K562 (cell line): ENCODE results near the gene UNC13A. TPM values are rescaled to one million over a fixed set of nuclear protein-coding genes. Genes with fewer than 3 reads are reported as not detected.

ENCODE experiments used
- ADNP ChIP-seq: fragments of 200-800 bp; sonication (Bioruptor generic); IDR thresholded peaks from 2 replicates; pipeline ENCODE4 v1.6.1; 2016; ENCODE audit warnings: missing genetic modification characterization, missing compliant biosample characterization
- BCOR ChIP-seq: fragments of 450-650 bp; IDR thresholded peaks from 2 replicates; pipeline ENCODE4 v1.6.1; 2016
- BRF1 ChIP-seq: IDR thresholded peaks from 3 replicates; pipeline ENCODE4 v1.6.1; 2011; ENCODE audit warnings: borderline replicate concordance, mild to moderate bottlenecking; ENCODE audit not compliant: insufficient read length; ENCODE audit errors: extremely low read depth
- CC2D1A ChIP-seq: fragments of 450-650 bp; IDR thresholded peaks from 2 replicates; pipeline ENCODE4 v1.6.1; 2017; ENCODE audit warnings: mild to moderate bottlenecking
- CHCHD3 ChIP-seq: fragments of 250-450 bp; sonication (Bioruptor Pico); IDR thresholded peaks from 2 replicates; pipeline ENCODE4 v2.1.2; 2022; ENCODE audit warnings: mild to moderate bottlenecking
- DACH1 ChIP-seq: fragments of 450-650 bp; IDR thresholded peaks from 2 replicates; pipeline ENCODE4 v1.6.1; 2018; ENCODE audit not compliant: partially characterized antibody
- DDX20 ChIP-seq: fragments of 450-650 bp; IDR thresholded peaks from 2 replicates; pipeline ENCODE4 v1.6.1; 2016; ENCODE audit warnings: missing genetic modification characterization, low read depth, mild to moderate bottlenecking, missing compliant biosample characterization, moderate library complexity
- ERF ChIP-seq: fragments of 450-650 bp; formaldehyde crosslinking; IDR thresholded peaks from 2 replicates; pipeline ENCODE4 v1.4.0; 2020; ENCODE audit warnings: mild to moderate bottlenecking, mixed read lengths
- ESRRA ChIP-seq: fragments of 450-650 bp; IDR thresholded peaks from 2 replicates; pipeline ENCODE4 v1.6.1; 2014; ENCODE audit warnings: low read depth, mild to moderate bottlenecking, moderate library complexity, borderline replicate concordance
- FOXJ2 ChIP-seq: fragments of 200-800 bp; sonication (Bioruptor generic); IDR thresholded peaks from 2 replicates; pipeline ENCODE4 v1.6.1; 2016; ENCODE audit warnings: missing genetic modification characterization, missing compliant biosample characterization
- HMGXB4 ChIP-seq: sonication (generic); formaldehyde crosslinking; IDR thresholded peaks from 2 replicates; pipeline ENCODE4 v1.8.1; 2023; ENCODE audit warnings: mild to moderate bottlenecking, missing genetic modification reagents
- KLF10 ChIP-seq: fragments of 250-450 bp; sonication (Bioruptor Pico); IDR thresholded peaks from 2 replicates; pipeline ENCODE4 v1.6.1; 2021; ENCODE audit warnings: matching md5 sums
- NEUROD1 ChIP-seq: fragments of 150-350 bp; IDR thresholded peaks from 2 replicates; pipeline ENCODE4 v1.6.1; 2014; ENCODE audit warnings: borderline replicate concordance, low read length, low read depth; ENCODE audit not compliant: partially characterized antibody
- NRF1 ChIP-seq, 2 experiments: fragments of 450-650 bp; IDR thresholded peaks in 1 of 2; conservative IDR thresholded peaks in 1 of 2; 2 replicates each; pipeline ENCODE4 v1.6.1; 2014; ENCODE audit warnings: mild to moderate bottlenecking in 2 of 2
- RBM25 ChIP-seq: fragments of 200-400 bp; formaldehyde crosslinking; IDR thresholded peaks from 2 replicates; pipeline ENCODE4 v1.6.1; 2018; ENCODE audit warnings: low read length, low read depth, moderate library complexity; ENCODE audit not compliant: severe bottlenecking
- SPI1 ChIP-seq: IDR thresholded peaks from 2 replicates; pipeline ENCODE4 v1.6.1; 2011; ENCODE audit warnings: low read depth, low read length, control low read depth, borderline replicate concordance
- STAT5B ChIP-seq: fragments of 250-450 bp; sonication (Bioruptor Pico); IDR thresholded peaks from 2 replicates; pipeline ENCODE4 v1.8.0; 2021; ENCODE audit warnings: mild to moderate bottlenecking, inconsistent platforms
- TCF7L2 ChIP-seq: fragments of 150-350 bp; IDR thresholded peaks from 2 replicates; pipeline ENCODE4 v1.6.1; 2016; ENCODE audit warnings: low read depth, mild to moderate bottlenecking, low read length, moderate library complexity
- TOE1 ChIP-seq, 2 experiments: fragments of 450-650 bp in 1 of 2; sonication (generic) in 1 of 2; formaldehyde crosslinking in 1 of 2; IDR thresholded peaks; 2 replicates each; pipeline versions ENCODE4 v1.7.1 to v1.8.0; 2016 to 2022; ENCODE audit warnings: borderline replicate concordance in 2 of 2, mild to moderate bottlenecking in 2 of 2, antibody characterized with exemption in 1 of 2, inconsistent platforms in 1 of 2, low read depth in 1 of 2, missing genetic modification reagents in 1 of 2, moderate library complexity in 1 of 2
- ZBTB2 ChIP-seq: fragments of 450-650 bp; IDR thresholded peaks from 2 replicates; pipeline ENCODE4 v1.6.1; 2016; ENCODE audit warnings: antibody characterized with exemption
- ZBTB7A ChIP-seq: IDR thresholded peaks from 2 replicates; pipeline ENCODE4 v1.6.1; 2011; ENCODE audit warnings: low read depth, mild to moderate bottlenecking, low read length, moderate library complexity, borderline replicate concordance; ENCODE audit not compliant: control insufficient read depth
- ZNF184 ChIP-seq: sonication (generic); formaldehyde crosslinking; IDR thresholded peaks from 2 replicates; pipeline ENCODE4 v1.5.0; 2020; ENCODE audit warnings: missing genetic modification reagents
- ZNF23 ChIP-seq: fragments of 250-450 bp; sonication (Bioruptor Pico); IDR thresholded peaks from 2 replicates; pipeline ENCODE4 v1.4.0; 2020; ENCODE audit warnings: mild to moderate bottlenecking
- ZNF282 ChIP-seq: sonication (generic); formaldehyde crosslinking; IDR thresholded peaks from 2 replicates; pipeline ENCODE4 v1.8.1; 2023; ENCODE audit warnings: missing genetic modification reagents
- ZNF444 ChIP-seq: fragments of 250-450 bp; sonication (Bioruptor Pico); IDR thresholded peaks from 2 replicates; pipeline ENCODE4 v1.4.0; 2020; ENCODE audit warnings: mild to moderate bottlenecking, moderate library complexity
- ZNF511 ChIP-seq: sonication (generic); formaldehyde crosslinking; IDR thresholded peaks from 2 replicates; pipeline ENCODE4 v1.8.0; 2022; ENCODE audit warnings: mild to moderate bottlenecking, missing genetic modification reagents
- ZNF77 ChIP-seq: fragments of 250-450 bp; sonication (Bioruptor Pico); IDR thresholded peaks from 2 replicates; pipeline ENCODE4 v1.5.0; 2020
- polyA plus RNA-seq, 8 experiments: library from polyadenylated mRNA; depleted of rRNA in 4 of 8; stranded (reverse) in 5 of 8; unstranded in 3 of 8; fragments of >200 nt; fragmentation: Nextera tagmentation in 2 of 8; fragmentation: Illumina TruSeq in 1 of 8; extraction: Ambion mirVana in 2 of 8; extraction: Trizol in 1 of 8; gene quantifications; 2 replicates each; pipeline versions ENCODE4 v1.2.1 to v1.2.3, GENCODE V29; 2011 to 2014; ENCODE audit warnings: inconsistent platforms in 1 of 8, missing spikeins in 1 of 8
- total RNA-seq, 7 experiments: library from RNA; depleted of rRNA in 6 of 7; stranded (reverse); fragments of >200 nt in 6 of 7; fragmentation: Illumina TruSeq in 2 of 7; extraction: Trizol in 2 of 7; gene quantifications; 2 replicates each; pipeline versions ENCODE4 v1.2.1 to v1.2.3, GENCODE V29; 2011 to 2021; ENCODE audit warnings: low replicate concordance in 1 of 7

The UNC13A gene
- total and polyA plus RNA-seq, 9 of the 15 experiments (the other 6 are each of a cell fraction or from before 2014, with no cell fraction given) = 0.03 to 1.0 (median 0.25) TPM

GRCh38 chr19:17554968-17555479 is 133.1 kb downstream of the UNC13A start (continued):
- TF ChIP-seq NEUROD1 (no peak), ZBTB2 (peak; percentile 34; the same call in 1 of the 2 replicates), ERF (0 out of 2 replicates have a peak, but pooled peaks have one; percentile 25), FOXJ2 (tag) (no peak), CHCHD3 (no peak), DACH1 (no peak), ZNF77 (no peak), ZBTB7A (no peak; the same call in 1 of the 2 replicates), KLF10 (CRISPR knock-in tag) (no peak), ZNF23 (no peak), ZNF511 (CRISPR knock-in tag) (peak; percentile 67; the same call in 1 of the 2 replicates), STAT5B (no peak), BCOR (peak; percentile 97), TOE1 (IDR thresholded peaks at IDR 0.05; ENCODE audit: borderline replicate concordance) (peak; percentile 93), TOE1 (CRISPR knock-in tag; IDR thresholded peaks at IDR 0.05; ENCODE audit: borderline replicate concordance, low read depth) (no peak), NRF1 (conservative IDR thresholded peaks at IDR 0.05 in 1 of 2, IDR thresholded peaks at IDR 0.05 in 1 of 2) (peak; percentile 21 to 22; a peak in 1 of 4 replicates), ZNF184 (no peak), BRF1 (no peak), DDX20 (no peak), HMGXB4 (no peak), SPI1 (no peak), RBM25 (peak; percentile 52), ADNP (tag) (no peak), ZNF282 (CRISPR knock-in tag) (no peak), ESRRA (peak; percentile 71), CC2D1A (0 out of 2 replicates have a peak, but pooled peaks have one; percentile 26), TCF7L2 (no peak), ZNF444 (CRISPR knock-in tag) (no peak)
